ENCODE measurements around the gene PDK1. TPM values are rescaled to one million over a fixed set of nuclear protein-coding genes. Genes with fewer than 3 reads are reported as not detected.

Gene PDK1
- total RNA-seq, 1 experiment from 2014 or later, result 6.8 TPM

DNA sequence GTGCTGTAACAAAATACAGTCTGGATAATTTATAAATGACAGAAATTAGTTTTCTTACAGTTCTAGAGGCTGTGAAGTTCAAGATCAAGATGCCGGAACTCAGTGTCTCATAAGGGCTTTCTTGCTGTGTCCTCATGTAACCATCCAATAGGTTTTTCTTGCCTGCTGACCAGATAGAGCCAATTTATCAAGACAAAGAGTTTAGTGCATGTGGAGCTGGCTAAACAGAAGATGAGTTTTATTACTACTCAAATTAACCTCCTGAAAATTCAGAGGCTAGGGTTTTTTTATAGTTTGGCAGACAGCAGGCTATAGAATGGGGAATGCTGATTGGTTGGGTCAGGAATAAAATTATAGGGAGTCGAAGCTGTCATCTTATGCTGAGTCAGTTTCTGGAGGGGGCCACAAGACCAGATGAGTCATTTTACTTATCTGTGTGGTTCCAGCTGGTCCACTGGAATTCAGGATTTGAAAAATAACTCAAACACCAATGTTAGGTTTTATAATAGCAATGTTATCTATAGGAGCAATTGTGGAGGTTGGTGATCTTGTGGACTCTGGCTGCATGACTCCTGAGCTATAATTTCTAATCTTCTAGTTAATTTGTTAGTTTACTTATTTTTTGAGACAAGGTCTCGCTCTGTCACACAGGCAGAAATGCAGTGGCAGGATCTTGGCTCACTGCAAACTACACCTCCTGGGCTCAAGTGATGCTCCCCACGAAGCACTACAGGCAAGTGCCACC lies 3.2 kb upstream of the PDK1 start:
- ChIA-PET POLR2A (ENCODE audit: low non-redundant PET) (no interaction called here), CTCF (no interaction called here)
- H3K9me3 ChIP-seq (ENCODE audit: low read depth, low read length, poor library complexity, severe bottlenecking), result no peaks in the 10 kb centered on the region
- TF ChIP-seq, protein P1, sequence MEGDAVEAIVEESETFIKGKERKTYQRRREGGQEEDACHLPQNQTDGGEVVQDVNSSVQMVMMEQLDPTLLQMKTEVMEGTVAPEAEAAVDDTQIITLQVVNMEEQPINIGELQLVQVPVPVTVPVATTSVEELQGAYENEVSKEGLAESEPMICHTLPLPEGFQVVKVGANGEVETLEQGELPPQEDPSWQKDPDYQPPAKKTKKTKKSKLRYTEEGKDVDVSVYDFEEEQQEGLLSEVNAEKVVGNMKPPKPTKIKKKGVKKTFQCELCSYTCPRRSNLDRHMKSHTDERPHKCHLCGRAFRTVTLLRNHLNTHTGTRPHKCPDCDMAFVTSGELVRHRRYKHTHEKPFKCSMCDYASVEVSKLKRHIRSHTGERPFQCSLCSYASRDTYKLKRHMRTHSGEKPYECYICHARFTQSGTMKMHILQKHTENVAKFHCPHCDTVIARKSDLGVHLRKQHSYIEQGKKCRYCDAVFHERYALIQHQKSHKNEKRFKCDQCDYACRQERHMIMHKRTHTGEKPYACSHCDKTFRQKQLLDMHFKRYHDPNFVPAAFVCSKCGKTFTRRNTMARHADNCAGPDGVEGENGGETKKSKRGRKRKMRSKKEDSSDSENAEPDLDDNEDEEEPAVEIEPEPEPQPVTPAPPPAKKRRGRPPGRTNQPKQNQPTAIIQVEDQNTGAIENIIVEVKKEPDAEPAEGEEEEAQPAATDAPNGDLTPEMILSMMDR (conservative IDR thresholded peaks at IDR 0.05; ENCODE audit: low read depth, low read length), result no peak
- H3K36me3 ChIP-seq (ENCODE audit: insufficient read depth, low read length, poor library complexity, severe bottlenecking), result no peaks in the 10 kb centered on the region
- no peaks in the 10 kb centered on the region for H3K27me3 ChIP-seq (replicated peaks; ENCODE audit: insufficient read depth, low read depth, low read length, poor library complexity)
- DNase-seq (ENCODE audit: low spot score), result no peak
- intact Hi-C loops (cut with micrococcal nuclease; ENCODE audit: unreplicated experiment), result no loop called here
- peaks cover 4% of the 10 kb centered on the region for H3K4me1 ChIP-seq (ENCODE audit: insufficient read depth, low read length, poor library complexity, severe bottlenecking)
- H3K27ac ChIP-seq (ENCODE audit: low read depth, low read length, poor library complexity, severe bottlenecking), result no peak overlapping the region
- no TSS peak for BruUV-seq (replicated peaks)
- H3K4me3 ChIP-seq (ENCODE audit: low read depth, low read length, poor library complexity, severe bottlenecking), result no peak overlapping the region

DNA sequence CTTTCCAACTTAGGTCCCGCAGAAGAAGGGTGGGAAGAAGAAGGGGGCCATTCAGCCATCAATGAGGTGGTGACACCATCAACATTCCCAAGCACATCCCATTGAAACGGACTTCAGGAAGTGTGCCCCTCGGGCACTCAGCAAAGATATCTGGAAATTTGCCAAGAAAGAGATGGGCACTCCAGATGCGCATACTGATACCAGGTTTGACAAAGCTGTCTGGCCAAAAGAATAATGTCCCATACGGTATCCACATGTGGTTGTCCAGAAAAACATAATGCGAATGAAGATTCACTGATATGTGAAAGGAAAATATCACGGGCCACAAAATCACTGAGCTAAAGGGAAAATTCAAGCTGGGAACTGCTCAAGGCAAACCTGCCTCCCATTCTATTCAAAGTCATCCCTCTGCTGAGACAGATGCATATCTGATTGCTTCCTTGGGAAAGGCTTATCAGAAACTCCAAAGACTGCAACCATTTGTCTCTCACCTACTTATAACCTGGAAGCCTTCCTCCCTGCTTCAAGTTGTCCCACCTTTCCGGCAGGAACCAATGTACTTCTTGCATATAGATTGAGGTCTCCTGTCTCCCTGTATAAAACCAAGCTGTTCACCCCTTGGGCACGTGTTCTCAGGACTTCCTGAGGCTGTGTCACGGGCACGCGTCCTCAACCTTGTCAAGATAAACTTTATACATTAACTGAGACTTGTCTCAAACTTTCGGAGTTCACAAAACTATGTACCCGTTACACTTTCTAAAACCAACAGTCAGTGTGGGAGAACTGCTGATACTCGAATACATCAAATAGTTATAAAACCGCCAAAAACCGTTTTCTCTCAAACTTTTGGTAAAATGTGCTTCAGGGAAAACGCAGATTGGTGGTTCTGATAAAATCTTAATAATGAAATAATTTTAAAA lies 1.3 kb upstream of the PDK1 start:
- POLR2A ChIA-PET (ENCODE audit: low non-redundant PET), result no interaction called here
- TF ChIP-seq EZH2 (IDR thresholded peaks at IDR 0.05; ENCODE audit: borderline replicate concordance, low read depth, low read length, poor library complexity, severe bottlenecking), result no peak
- TF ChIP-seq, protein P1 (conservative IDR thresholded peaks at IDR 0.05; ENCODE audit: low read depth, low read length), result no peak
- BruUV-seq (replicated peaks), result no TSS peak

DNA sequence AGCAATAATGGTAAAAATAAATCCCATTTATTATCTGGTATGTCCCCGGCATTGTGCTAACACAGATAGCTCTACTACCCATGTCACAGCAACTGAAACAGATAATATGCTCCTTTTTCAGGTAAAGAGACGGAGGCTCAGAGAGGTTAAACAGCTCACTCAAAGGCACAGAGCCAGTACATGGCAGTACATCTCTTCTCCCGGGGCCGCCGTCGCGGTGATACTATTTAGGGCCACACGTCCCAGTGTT lies 693 bp upstream of the PDK1 start:
- H3K36me3 ChIP-seq (ENCODE audit: insufficient read depth, low read length, poor library complexity, severe bottlenecking), result no peaks in the 10 kb centered on the region
- ChIA-PET POLR2A (ENCODE audit: low non-redundant PET) (no interaction called here), CTCF (no interaction called here)
- DNase-seq (ENCODE audit: low spot score), result no peak
- intact Hi-C loops (cut with micrococcal nuclease; ENCODE audit: unreplicated experiment), result no loop called here
- no peaks in the 10 kb centered on the region for H3K9me3 ChIP-seq (ENCODE audit: low read depth, low read length, poor library complexity, severe bottlenecking)
- BruUV-seq (replicated peaks), result TSS peak; percentile 65
- H3K27ac ChIP-seq (ENCODE audit: low read depth, low read length, poor library complexity, severe bottlenecking), result peak overlapping the region; percentile 84
- peaks cover 4% of the 10 kb centered on the region for H3K4me1 ChIP-seq (ENCODE audit: insufficient read depth, low read length, poor library complexity, severe bottlenecking)
- H3K27me3 ChIP-seq (replicated peaks; ENCODE audit: insufficient read depth, low read depth, low read length, poor library complexity), result no peaks in the 10 kb centered on the region
- H3K4me3 ChIP-seq (ENCODE audit: low read depth, low read length, poor library complexity, severe bottlenecking), result peak overlapping the region; percentile 90
- TF ChIP-seq, protein P1 (conservative IDR thresholded peaks at IDR 0.05; ENCODE audit: low read depth, low read length), result no peak
- no peak for TF ChIP-seq EZH2 (IDR thresholded peaks at IDR 0.05; ENCODE audit: borderline replicate concordance, low read depth, low read length, poor library complexity, severe bottlenecking)

More for the DNA sequence above, 1.3 kb upstream of the PDK1 start:
- Histone ChIP-seq H3K9me3 (ENCODE audit: low read depth, low read length, poor library complexity, severe bottlenecking) (no peaks in the 10 kb centered on the region), H3K36me3 (ENCODE audit: insufficient read depth, low read length, poor library complexity, severe bottlenecking) (no peaks in the 10 kb centered on the region), H3K27ac (ENCODE audit: low read depth, low read length, poor library complexity, severe bottlenecking) (peak overlapping the region; percentile 84), H3K4me1 (ENCODE audit: insufficient read depth, low read length, poor library complexity, severe bottlenecking) (peaks cover 4% of the 10 kb centered on the region), H3K4me3 (ENCODE audit: low read depth, low read length, poor library complexity, severe bottlenecking) (peak overlapping the region; percentile 90), H3K27me3 (replicated peaks; ENCODE audit: insufficient read depth, low read depth, low read length, poor library complexity) (no peaks in the 10 kb centered on the region)
- CTCF ChIA-PET, result no interaction called here
- no peak for DNase-seq (ENCODE audit: low spot score)
- intact Hi-C loops (cut with micrococcal nuclease; ENCODE audit: unreplicated experiment), result no loop called here

Data from A673 (cell line).